Ovary (tissue), 9 donors: ENCODE measurements around the gene TTLL10. TPM values are rescaled to one million over a fixed set of nuclear protein-coding genes. Genes with fewer than 3 reads are reported as not detected.

ENCODE experiments used
- DNase-seq, 5 donors: peaks; one replicate each; pipeline ENCODE4 v3.0.0-alpha.2; 2019 to 2020
- H3K27ac ChIP-seq, 2 donors: fragments of 200-600 bp; one replicate each; pipeline versions ENCODE4 v1.5.1 to v1.8.0; 2019 to 2022
- H3K27me3 ChIP-seq: fragments of 200-600 bp; one replicate; pipeline ENCODE4 v1.8.0; 2022
- H3K36me3 ChIP-seq: fragments of 200-600 bp; sonication (generic); one replicate; pipeline ENCODE4 v1.5.1; 2019
- H3K4me1 ChIP-seq: one replicate; pipeline ENCODE4 v1.8.1; 2013; ENCODE audit warnings: mild to moderate bottlenecking, moderate library complexity; ENCODE audit not compliant: insufficient read depth
- H3K4me3 ChIP-seq: fragments of 200-600 bp; sonication (generic); one replicate; pipeline ENCODE4 v1.5.1; 2017
- H3K9me3 ChIP-seq, 2 donors: fragments of 200-600 bp in 1 of 2; sonication (generic) in 1 of 2; one replicate each; pipeline versions ENCODE4 v1.5.1 to v1.8.1; 2013 to 2019; ENCODE audit warnings: mild to moderate bottlenecking in 1 of 2, moderate library complexity in 1 of 2
- EP300 ChIP-seq: sonication (generic); formaldehyde crosslinking; IDR thresholded peaks from one replicate; pipeline ENCODE4 v1.6.1; 2017; ENCODE audit warnings: antibody characterized with exemption
- POLR2A ChIP-seq: fragments of 450-650 bp; IDR thresholded peaks from one replicate; pipeline ENCODE4 v1.6.1; 2017; ENCODE audit warnings: antibody characterized with exemption, mild to moderate bottlenecking, moderate library complexity
- WGBS, 3 donors: extraction: QIAGEN DNeasy Blood & Tissue Kit in 1 of 3; methylation state at CpG; one replicate each; pipeline versions ENCODE4 v1.1.5 to v1.1.7; 2013 to 2017; 5-methylcytosine and 5-hydroxymethylcytosine counted together
- intact Hi-C, 4 donors: fragments of 100-400 bp; cut with DNase I; formaldehyde crosslinking; loops; one replicate each; pipeline versions ENCODE4 v1.11.0 to v1.15.1; 2022 to 2023
- polyA plus RNA-seq, 2 donors: library from polyadenylated mRNA; stranded (reverse); fragments of 200-250 nt in 1 of 2; fragments of 350-450 nt in 1 of 2; fragmentation: Illumina TruSeq in 1 of 2; extraction: RNeasy Lipid Tissue Mini Kit (QIAGEN cat#74804) in 1 of 2; gene quantifications; one replicate each; pipeline ENCODE4 v1.2.3, GENCODE V29; 2013 to 2014
- total RNA-seq, 7 donors: library from RNA; depleted of rRNA in 2 of 7; stranded (reverse); fragments of >200 nt in 2 of 7; fragmentation: NEBNext Ultra II Directional in 3 of 7; extraction: Animal tissue kit (Norgen Biotek cat#: 25700) in 3 of 7; gene quantifications; one replicate each; pipeline versions ENCODE4 v1.1.0 to v1.2.4, GENCODE V29; 2016 to 2023
- TF ChIP-seq, protein P1 (sequence below), 3 donors: fragments of 450-650 bp in 2 of 3; fragments of 200-600 bp in 1 of 3; IDR thresholded peaks; one replicate each; pipeline versions ENCODE4 v1.5.1 to v1.8.0; 2016 to 2022; ENCODE audit warnings: antibody characterized with exemption in 3 of 3, mild to moderate bottlenecking in 1 of 3
- donor health status: DM: no; HTN: no; CAD: no; lungs with moderate emphysema.
- donor health status: DM: no; HTN: no; CAD: no.
- donor health status: Bipolar disorder and iron deficiency.
- donor health status: DM: yes; HTN: yes; CAD: no.
- donor health status: DM: no; HTN: no; CAD: no.
- donor health status: DM: yes; HTN: yes; CAD: no.

The TTLL10 gene
- total and polyA plus RNA-seq, 9 donors = 0.60 to 7.0 (median 1.1) TPM; not detected in 4

DNA sequence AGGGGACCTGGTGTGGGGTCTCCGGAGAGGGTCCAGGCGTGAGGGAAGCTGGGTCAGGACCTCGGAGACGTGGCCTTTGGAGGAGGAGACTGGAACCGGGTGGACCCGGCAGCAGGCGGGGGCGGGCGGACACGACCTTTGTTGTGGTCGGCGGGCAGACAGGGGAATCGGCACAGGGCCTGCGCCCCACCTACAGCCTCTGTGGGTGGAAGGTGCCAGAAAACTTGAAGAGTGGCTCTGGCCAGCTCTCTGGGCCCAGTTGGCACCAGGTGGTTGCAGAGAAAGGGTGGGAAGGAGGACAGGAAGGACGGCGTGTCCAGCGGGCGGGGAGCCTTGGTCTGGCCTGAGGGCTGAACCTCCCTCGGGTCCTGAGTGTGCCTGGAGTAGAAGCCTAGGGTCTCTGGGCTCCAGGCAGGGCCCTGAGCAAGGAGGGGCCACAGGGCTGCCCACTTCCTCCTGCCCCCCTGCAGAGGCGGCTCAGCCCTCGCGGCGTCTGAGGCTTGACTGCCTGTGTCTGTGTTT, 7.7 kb upstream of the TTLL10 start:
- Histone ChIP-seq H3K4me3 (no peak overlapping the region), H3K4me1 (no peaks in the 10 kb centered on the region), H3K27me3 (no peaks in the 10 kb centered on the region), H3K9me3 (no peaks in the 10 kb centered on the region), H3K36me3 (no peaks in the 10 kb centered on the region), H3K27ac (no peak overlapping the region)
- 52 to 58% (median 55%) methylated on average over 23 of the region's 23 CpGs for WGBS, 3 donors
- DNase-seq = no peak
- intact Hi-C loops = no loop called here
- TF ChIP-seq, protein P1, sequence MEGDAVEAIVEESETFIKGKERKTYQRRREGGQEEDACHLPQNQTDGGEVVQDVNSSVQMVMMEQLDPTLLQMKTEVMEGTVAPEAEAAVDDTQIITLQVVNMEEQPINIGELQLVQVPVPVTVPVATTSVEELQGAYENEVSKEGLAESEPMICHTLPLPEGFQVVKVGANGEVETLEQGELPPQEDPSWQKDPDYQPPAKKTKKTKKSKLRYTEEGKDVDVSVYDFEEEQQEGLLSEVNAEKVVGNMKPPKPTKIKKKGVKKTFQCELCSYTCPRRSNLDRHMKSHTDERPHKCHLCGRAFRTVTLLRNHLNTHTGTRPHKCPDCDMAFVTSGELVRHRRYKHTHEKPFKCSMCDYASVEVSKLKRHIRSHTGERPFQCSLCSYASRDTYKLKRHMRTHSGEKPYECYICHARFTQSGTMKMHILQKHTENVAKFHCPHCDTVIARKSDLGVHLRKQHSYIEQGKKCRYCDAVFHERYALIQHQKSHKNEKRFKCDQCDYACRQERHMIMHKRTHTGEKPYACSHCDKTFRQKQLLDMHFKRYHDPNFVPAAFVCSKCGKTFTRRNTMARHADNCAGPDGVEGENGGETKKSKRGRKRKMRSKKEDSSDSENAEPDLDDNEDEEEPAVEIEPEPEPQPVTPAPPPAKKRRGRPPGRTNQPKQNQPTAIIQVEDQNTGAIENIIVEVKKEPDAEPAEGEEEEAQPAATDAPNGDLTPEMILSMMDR (IDR thresholded peaks at IDR 0.05) = no peak
- no peak for TF ChIP-seq POLR2A
- no peak for TF ChIP-seq EP300

DNA sequence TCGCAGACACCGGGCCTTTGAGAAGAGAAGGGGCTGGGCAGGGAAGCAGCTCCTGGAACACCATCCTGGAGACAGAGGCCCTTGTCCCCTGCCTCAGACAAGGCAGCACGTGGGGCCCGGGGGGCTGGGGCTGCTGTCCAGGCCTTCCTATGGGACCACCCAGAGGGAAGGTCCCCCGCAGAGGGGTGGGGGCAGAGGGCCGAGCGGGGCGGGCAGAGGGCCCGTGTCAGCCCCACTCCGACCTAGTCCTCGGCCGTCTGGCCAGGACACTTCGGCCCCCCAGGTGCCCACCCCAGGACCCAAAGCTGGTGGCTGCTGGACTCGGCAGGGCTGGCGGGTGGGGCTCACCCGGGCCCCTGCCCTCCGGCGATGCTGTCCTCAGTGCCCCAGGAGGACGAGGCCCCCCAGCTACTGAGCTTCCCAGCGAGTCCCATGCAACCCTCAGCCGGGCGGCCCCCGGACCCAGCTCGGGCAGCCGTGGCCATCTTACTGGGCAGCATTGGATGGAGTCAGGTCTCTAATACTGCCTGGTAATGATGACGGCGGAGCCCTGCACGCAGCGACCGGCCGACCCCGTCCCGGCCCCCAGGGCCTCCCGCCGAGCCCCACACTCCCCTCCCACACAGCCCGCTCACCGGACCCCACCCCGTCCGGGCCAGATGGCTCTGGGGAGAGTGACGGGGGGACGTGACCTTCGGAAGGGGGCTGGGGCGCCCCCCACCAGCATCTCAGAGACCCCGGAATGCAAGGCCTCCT, 6.9 kb upstream of the TTLL10 start:
- no peaks in the 10 kb centered on the region for H3K27me3 ChIP-seq
- TF ChIP-seq, protein P1 (IDR thresholded peaks at IDR 0.05) = no peak
- TF ChIP-seq POLR2A (no peak), EP300 (no peak)
- no peak overlapping the region for H3K27ac ChIP-seq
- H3K36me3 ChIP-seq = no peaks in the 10 kb centered on the region
- 34 to 62% (median 38%) methylated on average over 35 to 44 of the region's 44 CpGs for WGBS, 3 donors
- intact Hi-C loops = no loop called here
- no peaks in the 10 kb centered on the region for H3K9me3 ChIP-seq
- no peak for DNase-seq
- H3K4me3 ChIP-seq = no peak overlapping the region
- no peaks in the 10 kb centered on the region for H3K4me1 ChIP-seq

DNA sequence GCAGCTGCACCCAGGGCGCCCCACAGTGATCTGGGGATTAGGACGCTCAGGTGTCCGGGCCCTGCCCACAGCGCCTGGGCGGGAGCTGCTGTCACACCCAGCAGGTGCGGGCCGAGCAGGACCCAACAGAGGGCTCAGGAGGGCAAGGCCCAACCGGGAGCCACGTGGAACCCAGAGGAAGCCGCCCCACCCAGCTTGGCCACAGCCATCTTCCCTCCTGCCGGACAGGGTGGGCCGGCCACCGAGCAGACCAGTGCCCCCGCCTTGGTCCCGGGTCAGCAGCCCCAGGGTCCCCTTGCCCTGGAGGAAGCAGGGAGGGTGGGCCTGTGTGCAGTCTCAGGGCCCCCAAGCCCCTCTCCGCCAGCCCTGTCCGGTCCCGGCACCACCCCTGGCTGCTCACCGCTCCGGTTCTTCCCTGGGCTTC, 6.3 kb upstream of the TTLL10 start:
- TF ChIP-seq, protein P1 (IDR thresholded peaks at IDR 0.05) = no peak
- TF ChIP-seq EP300 (no peak), POLR2A (no peak)
- no peaks in the 10 kb centered on the region for H3K9me3 ChIP-seq
- intact Hi-C loops = no loop called here
- no peak overlapping the region for H3K27ac ChIP-seq
- H3K36me3 ChIP-seq = no peaks in the 10 kb centered on the region
- no peaks in the 10 kb centered on the region for H3K4me1 ChIP-seq
- 62 to 72% (median 65%) methylated on average over 19 to 20 of the region's 20 CpGs for WGBS, 3 donors
- no peak overlapping the region for H3K4me3 ChIP-seq
- no peak for DNase-seq
- no peaks in the 10 kb centered on the region for H3K27me3 ChIP-seq

DNA sequence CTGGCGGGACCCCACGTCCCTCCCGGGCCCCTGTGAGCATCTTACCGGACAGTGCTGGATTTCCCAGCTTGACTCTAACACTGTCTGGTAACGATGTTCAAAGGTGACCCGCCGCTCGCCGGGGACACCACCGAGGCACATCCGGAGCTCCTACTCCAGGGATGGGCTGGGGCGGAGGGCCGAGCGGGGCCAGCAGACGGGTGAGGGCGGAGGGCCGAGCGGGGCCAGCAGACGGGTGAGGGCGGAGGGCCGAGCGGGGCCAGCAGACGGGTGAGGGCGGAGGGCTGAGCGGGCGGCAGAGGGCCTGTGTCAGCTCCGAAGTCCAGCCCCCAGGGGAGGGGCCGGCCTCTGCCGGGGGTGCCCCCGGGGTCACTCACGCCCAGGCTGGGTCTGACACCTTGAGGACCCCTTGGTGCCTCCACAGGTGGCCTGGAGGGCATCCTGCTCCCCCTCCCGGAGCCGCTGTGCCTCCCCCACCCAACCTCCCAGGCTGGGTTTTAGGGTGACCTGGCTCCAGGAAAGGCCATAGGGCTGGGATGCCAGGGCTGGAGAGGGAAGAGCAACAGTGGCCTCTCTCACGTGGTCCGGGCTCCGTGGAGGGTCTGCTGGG, 5.7 kb upstream of the TTLL10 start:
- Histone ChIP-seq H3K4me1 (no peaks in the 10 kb centered on the region), H3K36me3 (no peaks in the 10 kb centered on the region), H3K9me3 (no peaks in the 10 kb centered on the region), H3K4me3 (no peak overlapping the region), H3K27me3 (no peaks in the 10 kb centered on the region), H3K27ac (no peak overlapping the region)
- TF ChIP-seq, protein P1 (IDR thresholded peaks at IDR 0.05) = no peak
- no peak for TF ChIP-seq EP300
- TF ChIP-seq POLR2A = no peak
- DNase-seq = no peak
- intact Hi-C loops = no loop called here
- WGBS, 3 donors = 70 to 72% (median 72%) methylated on average over 36 of the region's 36 CpGs
